ENCODE measurements around the gene JPH2.

DNA sequence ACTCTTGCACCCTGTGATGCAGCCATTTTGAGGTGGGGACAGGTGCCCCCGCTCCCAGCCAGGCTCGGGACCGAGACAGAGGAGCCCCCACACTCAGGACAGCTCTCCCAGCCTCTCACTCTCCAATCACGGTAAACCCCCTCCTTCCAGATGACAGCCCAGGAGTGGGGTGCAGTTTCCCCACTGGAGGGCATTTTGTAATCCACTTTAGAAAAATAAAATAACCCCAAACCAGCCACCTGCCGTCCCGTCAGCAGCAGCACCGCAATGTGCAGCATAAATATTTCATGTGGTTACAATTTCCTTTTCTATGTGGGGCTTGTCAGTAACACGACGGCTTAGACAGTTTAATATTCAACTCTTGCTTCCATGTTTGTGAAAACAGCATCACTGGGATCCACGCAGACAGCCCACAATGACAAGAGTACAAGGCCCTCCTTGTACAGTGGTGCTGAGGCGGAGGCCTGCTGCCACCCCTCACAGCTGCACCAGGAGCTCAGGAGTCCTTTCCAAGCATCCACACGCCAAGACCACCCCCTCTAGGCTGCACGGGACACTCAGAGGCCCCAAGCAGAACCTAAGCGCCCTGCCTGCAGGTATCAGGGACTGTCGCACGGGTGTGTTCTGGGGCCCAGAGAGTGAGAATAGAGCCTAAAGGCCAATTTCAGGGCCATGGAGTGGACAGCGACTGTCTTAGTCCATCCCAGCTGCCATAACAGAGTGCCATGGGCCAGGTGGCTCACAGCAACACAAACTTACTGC lies 116.7 kb downstream of the JPH2 start:
- TF ChIP-seq EGR1 (IDR thresholded peaks at IDR 0.05; ENCODE audit: low read depth) (no peak), POLR2AphosphoS5 (IDR thresholded peaks at IDR 0.05; ENCODE audit: low read depth, low read length) (no peak), JUND (IDR thresholded peaks at IDR 0.05) (no peak)
- TF ChIP-seq, protein P1, sequence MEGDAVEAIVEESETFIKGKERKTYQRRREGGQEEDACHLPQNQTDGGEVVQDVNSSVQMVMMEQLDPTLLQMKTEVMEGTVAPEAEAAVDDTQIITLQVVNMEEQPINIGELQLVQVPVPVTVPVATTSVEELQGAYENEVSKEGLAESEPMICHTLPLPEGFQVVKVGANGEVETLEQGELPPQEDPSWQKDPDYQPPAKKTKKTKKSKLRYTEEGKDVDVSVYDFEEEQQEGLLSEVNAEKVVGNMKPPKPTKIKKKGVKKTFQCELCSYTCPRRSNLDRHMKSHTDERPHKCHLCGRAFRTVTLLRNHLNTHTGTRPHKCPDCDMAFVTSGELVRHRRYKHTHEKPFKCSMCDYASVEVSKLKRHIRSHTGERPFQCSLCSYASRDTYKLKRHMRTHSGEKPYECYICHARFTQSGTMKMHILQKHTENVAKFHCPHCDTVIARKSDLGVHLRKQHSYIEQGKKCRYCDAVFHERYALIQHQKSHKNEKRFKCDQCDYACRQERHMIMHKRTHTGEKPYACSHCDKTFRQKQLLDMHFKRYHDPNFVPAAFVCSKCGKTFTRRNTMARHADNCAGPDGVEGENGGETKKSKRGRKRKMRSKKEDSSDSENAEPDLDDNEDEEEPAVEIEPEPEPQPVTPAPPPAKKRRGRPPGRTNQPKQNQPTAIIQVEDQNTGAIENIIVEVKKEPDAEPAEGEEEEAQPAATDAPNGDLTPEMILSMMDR (IDR thresholded peaks at IDR 0.05 in 2 of 3, conservative IDR thresholded peaks at IDR 0.05 in 1 of 3; ENCODE audit: borderline replicate concordance in 1 of 3, insufficient read depth in 1 of 3, low read depth in 2 of 3, low read length in 2 of 3): no peak
